Ishikawa (cell line): ENCODE data around the gene BAIAP3.

Experiments used
- TAF1 ChIP-seq: IDR thresholded peaks from 2 replicates; pipeline ENCODE4 v1.6.1; 2012; ENCODE audit warnings: low read depth, mild to moderate bottlenecking
- TF ChIP-seq, protein P1 (sequence below): IDR thresholded peaks from 2 replicates; pipeline ENCODE4 v1.6.1; 2012; ENCODE audit warnings: low read depth, mild to moderate bottlenecking

DNA sequence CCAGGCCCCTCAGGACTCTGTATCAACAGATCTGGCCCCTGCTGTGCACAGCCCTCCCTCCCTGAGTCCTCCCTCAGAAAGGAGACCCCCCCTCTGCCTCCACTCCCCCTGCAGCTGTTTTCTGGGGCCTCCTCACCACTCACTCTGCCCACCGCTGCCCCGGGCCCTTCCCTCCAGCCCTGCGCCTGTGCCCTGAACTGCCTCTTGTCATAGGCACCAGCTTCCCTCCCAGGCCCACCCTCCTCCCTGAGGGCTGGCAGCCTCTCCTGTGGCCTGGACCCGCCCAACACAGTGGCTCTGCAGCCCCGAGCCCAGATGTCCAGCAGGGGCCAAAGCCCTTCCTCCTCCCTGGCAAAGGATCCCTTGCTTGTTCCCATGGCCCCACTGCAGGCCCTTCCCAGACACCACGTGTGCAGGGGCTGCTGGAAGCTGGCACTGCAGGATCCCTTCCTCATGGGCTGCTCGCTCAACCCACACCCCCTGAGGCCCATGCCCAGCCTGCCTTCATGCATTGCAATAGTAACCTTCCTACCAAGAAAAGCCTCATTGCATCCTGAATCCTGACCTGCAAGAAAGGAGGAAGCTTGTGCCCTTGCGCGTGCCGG, 44.1 kb downstream of the BAIAP3 start:
- TF ChIP-seq, protein P1, sequence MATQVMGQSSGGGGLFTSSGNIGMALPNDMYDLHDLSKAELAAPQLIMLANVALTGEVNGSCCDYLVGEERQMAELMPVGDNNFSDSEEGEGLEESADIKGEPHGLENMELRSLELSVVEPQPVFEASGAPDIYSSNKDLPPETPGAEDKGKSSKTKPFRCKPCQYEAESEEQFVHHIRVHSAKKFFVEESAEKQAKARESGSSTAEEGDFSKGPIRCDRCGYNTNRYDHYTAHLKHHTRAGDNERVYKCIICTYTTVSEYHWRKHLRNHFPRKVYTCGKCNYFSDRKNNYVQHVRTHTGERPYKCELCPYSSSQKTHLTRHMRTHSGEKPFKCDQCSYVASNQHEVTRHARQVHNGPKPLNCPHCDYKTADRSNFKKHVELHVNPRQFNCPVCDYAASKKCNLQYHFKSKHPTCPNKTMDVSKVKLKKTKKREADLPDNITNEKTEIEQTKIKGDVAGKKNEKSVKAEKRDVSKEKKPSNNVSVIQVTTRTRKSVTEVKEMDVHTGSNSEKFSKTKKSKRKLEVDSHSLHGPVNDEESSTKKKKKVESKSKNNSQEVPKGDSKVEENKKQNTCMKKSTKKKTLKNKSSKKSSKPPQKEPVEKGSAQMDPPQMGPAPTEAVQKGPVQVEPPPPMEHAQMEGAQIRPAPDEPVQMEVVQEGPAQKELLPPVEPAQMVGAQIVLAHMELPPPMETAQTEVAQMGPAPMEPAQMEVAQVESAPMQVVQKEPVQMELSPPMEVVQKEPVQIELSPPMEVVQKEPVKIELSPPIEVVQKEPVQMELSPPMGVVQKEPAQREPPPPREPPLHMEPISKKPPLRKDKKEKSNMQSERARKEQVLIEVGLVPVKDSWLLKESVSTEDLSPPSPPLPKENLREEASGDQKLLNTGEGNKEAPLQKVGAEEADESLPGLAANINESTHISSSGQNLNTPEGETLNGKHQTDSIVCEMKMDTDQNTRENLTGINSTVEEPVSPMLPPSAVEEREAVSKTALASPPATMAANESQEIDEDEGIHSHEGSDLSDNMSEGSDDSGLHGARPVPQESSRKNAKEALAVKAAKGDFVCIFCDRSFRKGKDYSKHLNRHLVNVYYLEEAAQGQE: no peak
- TF ChIP-seq TAF1: no peak
